Large intestine (tissue), 3 donors: ENCODE results near the gene FAM25G. TPM values are rescaled to one million over a fixed set of nuclear protein-coding genes. Genes with fewer than 3 reads are reported as not detected.

Experiments used
- DNase-seq, 2 donors: peaks; one replicate each; pipeline versions ENCODE4 v3.0.0 to v3.0.0-alpha.2; 2013
- H3K27ac ChIP-seq: one replicate; pipeline ENCODE4 v1.5.1; 2013; ENCODE audit warnings: low read length
- H3K27me3 ChIP-seq: 2 replicates; pipeline ENCODE4 v1.6.1; 2013; ENCODE audit warnings: low read length; ENCODE audit not compliant: control insufficient read depth, insufficient read depth
- H3K36me3 ChIP-seq: 2 replicates; pipeline ENCODE4 v1.6.1; 2013; ENCODE audit warnings: low read length; ENCODE audit not compliant: control insufficient read depth, insufficient read depth
- H3K4me1 ChIP-seq: one replicate; pipeline ENCODE4 v1.6.1; 2013; ENCODE audit warnings: low read length; ENCODE audit not compliant: control insufficient read depth, insufficient read depth
- H3K4me3 ChIP-seq: one replicate; pipeline ENCODE4 v1.5.1; 2013; ENCODE audit warnings: low read length
- H3K9me3 ChIP-seq: one replicate; pipeline ENCODE4 v1.6.1; 2013; ENCODE audit warnings: mild to moderate bottlenecking, low read depth, low read length, moderate library complexity; ENCODE audit not compliant: control insufficient read depth
- WGBS: methylation state at CpG from one replicate; pipeline ENCODE4 v1.1.5; 2013; ENCODE audit warnings: low lambda C conversion rate; ENCODE audit not compliant: insufficient coverage; 5-methylcytosine and 5-hydroxymethylcytosine counted together
- polyA plus RNA-seq: library from polyadenylated mRNA; unstranded; fragments of 120-200 nt; gene quantifications from one replicate; pipeline ENCODE4 v1.2.1, GENCODE V29; 2013

Gene FAM25G
- polyA plus RNA-seq, 1 donor: not detected

DNA sequence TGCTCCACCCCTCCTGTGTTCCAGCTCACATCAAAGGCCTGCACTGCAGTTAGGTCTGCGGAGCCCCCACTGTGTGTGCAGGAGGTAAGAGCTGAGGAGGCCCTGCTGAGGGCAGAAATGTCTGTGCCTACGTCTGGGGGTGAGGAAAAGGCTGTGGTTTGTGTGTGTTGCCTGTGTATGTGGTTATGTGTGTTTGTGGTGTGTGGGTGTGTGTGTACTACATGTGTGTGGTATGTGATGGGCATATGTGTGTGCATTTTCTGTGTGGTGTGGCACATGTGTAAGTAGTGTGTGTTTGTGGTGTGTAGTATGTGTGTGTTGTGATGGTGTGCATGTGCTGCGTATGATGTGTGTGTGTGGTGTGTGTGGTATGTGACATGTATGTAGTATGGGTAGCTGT lies 43.8 kb downstream of the FAM25G start:
- Histone ChIP-seq H3K36me3 (no peaks in the 10 kb centered on the region), H3K27me3 (no peaks in the 10 kb centered on the region), H3K27ac (no peak overlapping the region), H3K4me3 (no peak overlapping the region), H3K4me1 (peaks cover 25% of the 10 kb centered on the region), H3K9me3 (peaks cover 23% of the 10 kb centered on the region)
- no CpG with 5 or more reads among the region's 3 CpGs for WGBS
- DNase-seq: no peak

DNA sequence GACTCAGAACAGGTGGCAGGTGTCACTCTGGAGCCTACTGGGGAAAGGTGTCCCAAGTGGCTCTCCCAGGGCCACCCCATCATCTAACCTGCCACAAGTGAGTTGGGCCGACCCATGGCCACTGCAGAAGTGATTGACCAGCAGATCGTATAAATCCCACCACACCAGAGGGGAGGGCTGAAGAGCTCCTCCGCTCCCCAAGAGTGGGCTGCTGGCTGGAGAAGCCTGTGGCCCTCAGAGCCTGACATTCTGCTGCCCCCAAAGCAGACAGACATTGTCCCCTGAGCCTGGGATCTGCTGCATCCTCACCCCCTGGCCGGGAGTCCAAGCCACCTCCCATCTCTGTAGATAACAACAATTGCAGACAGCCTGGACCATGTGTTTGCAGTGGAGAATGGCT lies 44.3 kb downstream of the FAM25G start:
- no peak overlapping the region for H3K27ac ChIP-seq
- peaks cover 20% of the 10 kb centered on the region for H3K4me1 ChIP-seq
- DNase-seq: no peak
- no CpG with 5 or more reads among the region's 4 CpGs for WGBS
- H3K9me3 ChIP-seq: peaks cover 23% of the 10 kb centered on the region
- H3K4me3 ChIP-seq: no peak overlapping the region
- H3K27me3 ChIP-seq: no peaks in the 10 kb centered on the region
- H3K36me3 ChIP-seq: no peaks in the 10 kb centered on the region

DNA sequence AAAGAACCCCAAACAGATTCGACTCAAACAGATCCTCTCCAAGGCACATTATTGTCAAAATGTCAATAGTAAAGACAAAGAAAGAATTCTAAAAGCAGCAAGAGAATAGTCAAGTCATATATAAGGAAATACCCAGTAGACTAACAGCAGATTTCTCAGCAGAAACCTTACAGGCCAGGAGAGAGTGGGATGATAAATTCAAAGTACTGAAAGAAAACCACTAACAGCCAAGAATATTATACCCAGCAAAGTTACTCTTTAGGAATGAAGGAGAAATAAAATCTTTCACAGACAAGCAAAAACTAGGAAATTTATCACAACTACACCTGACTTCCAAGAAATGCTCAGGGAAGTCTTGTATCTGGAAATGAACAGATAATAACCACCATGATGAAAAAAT lies 45.8 kb downstream of the FAM25G start:
- DNase-seq: no peak
- Histone ChIP-seq H3K9me3 (peaks cover 23% of the 10 kb centered on the region), H3K27ac (no peak overlapping the region), H3K36me3 (no peaks in the 10 kb centered on the region), H3K4me3 (no peak overlapping the region), H3K27me3 (no peaks in the 10 kb centered on the region), H3K4me1 (peaks cover 5% of the 10 kb centered on the region)
- WGBS: no CpG with 5 or more reads among the region's 1 CpG

DNA sequence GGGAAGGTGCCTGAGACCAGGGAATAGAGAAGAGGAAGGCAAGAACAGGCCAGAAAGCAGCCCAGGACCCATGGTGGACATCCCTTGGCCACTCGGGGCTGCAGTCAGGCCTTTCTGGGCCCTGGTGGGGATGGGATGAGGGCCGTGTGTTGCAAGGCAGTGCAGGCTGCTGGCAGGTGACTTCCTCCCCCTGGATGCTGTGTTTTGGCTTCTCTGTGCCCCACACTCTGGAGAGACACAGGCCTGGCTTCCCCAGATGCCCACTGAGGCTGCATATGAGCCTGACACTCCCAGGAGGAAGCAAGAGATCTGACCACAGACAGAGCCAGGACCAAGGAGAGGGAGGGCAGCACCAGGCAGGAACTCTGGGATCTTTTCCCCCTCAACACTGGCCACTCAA lies 47.5 kb downstream of the FAM25G start:
- H3K4me3 ChIP-seq: no peak overlapping the region
- no peaks in the 10 kb centered on the region for H3K36me3 ChIP-seq
- no CpG with 5 or more reads among the region's 2 CpGs for WGBS
- no peaks in the 10 kb centered on the region for H3K4me1 ChIP-seq
- H3K27ac ChIP-seq: no peak overlapping the region
- peaks cover 23% of the 10 kb centered on the region for H3K9me3 ChIP-seq
- DNase-seq: no peak
- H3K27me3 ChIP-seq: no peaks in the 10 kb centered on the region

DNA sequence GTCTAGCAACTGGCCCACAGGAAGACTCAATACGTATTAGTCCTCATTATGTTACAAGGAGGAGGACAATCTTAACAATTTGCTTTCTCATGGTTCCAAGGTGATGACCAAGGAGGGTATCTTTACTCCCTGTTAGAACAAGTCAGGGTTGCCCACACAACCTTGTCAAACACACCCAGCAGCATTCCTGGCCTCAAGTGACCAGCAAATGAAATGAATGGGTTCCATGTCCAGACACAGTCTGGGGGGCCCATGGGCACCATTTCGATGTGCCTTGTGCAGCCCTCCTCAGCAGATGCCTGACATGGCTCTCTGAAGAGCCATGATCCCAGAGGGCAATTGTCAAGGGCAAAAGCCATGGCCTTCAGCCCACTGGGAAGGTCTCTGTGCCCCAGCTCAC lies 48.4 kb downstream of the FAM25G start:
- Histone ChIP-seq H3K4me1 (no peaks in the 10 kb centered on the region), H3K27ac (no peak overlapping the region), H3K9me3 (peaks cover 23% of the 10 kb centered on the region), H3K4me3 (no peak overlapping the region), H3K36me3 (no peaks in the 10 kb centered on the region), H3K27me3 (no peaks in the 10 kb centered on the region)
- DNase-seq: no peak
- WGBS: no CpG with 5 or more reads among the region's 2 CpGs

DNA sequence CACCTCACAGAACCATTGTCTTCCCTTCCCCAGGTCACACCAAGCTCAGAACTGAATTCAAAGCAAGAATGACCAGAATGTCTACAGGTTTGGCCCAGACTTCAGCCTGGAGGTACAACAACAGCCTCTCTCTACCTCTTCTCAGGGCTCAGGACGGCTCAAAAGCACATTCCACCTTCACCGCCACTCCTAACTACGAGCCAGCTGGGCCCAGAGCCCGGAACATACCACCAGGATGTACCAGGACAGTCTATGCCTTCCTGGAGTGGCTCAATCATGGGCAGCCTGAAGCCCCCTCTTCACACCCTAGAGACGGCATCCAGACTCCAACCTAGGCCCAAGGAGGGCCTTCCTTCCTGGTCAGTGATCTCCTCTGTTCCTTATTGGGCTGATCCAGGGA lies 49.1 kb downstream of the FAM25G start:
- H3K27ac ChIP-seq: no peak overlapping the region
- H3K27me3 ChIP-seq: no peaks in the 10 kb centered on the region
- H3K4me1 ChIP-seq: no peaks in the 10 kb centered on the region
- no peaks in the 10 kb centered on the region for H3K36me3 ChIP-seq
- no peak for DNase-seq
- no CpG with 5 or more reads among the region's 5 CpGs for WGBS
- peaks cover 16% of the 10 kb centered on the region for H3K9me3 ChIP-seq
- H3K4me3 ChIP-seq: no peak overlapping the region

DNA sequence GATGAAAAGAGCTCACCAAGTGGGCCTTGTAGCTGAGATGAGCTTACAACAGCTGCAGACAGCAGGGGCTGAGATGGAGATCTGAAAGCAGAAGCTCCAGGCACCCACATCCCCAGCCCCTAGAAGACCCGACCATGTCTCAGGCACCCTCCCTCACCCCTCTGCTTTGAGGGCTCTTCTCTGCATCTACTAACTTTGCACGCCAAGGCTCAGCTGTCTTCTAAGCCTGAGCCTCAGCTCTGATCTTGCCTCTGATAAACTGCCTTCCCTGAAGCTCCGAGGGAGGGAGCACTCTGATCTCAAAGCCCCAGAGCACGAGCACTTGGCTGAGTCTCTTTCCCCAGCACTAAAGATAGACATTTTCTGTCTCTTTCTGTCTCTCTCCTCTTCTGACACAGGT lies 49.6 kb downstream of the FAM25G start:
- no peaks in the 10 kb centered on the region for H3K4me1 ChIP-seq
- no peak overlapping the region for H3K4me3 ChIP-seq
- DNase-seq: no peak
- WGBS: no CpG with 5 or more reads among the region's 4 CpGs
- H3K36me3 ChIP-seq: no peaks in the 10 kb centered on the region
- H3K9me3 ChIP-seq: peaks cover 15% of the 10 kb centered on the region
- no peaks in the 10 kb centered on the region for H3K27me3 ChIP-seq
- no peak overlapping the region for H3K27ac ChIP-seq

DNA sequence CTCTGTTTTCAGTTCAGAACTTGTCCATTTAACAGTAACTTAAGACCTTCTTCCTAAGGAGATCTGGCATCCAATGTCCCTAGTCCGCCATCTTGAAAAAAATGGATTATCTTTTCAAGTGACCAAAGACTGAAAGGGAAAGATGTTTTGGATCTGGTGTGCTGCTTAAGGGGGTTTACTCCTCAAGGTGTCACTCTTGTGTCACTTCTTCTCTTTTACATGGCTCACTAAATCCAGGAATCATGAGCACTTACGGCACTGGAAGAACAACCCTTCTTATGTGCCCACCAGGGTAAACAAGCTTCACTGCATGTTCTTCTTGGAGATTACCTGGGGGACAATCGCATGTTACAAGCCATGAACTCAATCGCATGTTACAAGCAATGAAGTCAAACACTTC lies 51.3 kb downstream of the FAM25G start:
- peaks cover 4% of the 10 kb centered on the region for H3K9me3 ChIP-seq
- H3K36me3 ChIP-seq: no peaks in the 10 kb centered on the region
- H3K4me1 ChIP-seq: no peaks in the 10 kb centered on the region
- no peak overlapping the region for H3K4me3 ChIP-seq
- DNase-seq: no peak
- H3K27ac ChIP-seq: no peak overlapping the region
- no peaks in the 10 kb centered on the region for H3K27me3 ChIP-seq
- 100% methylated on average over 1 of the region's 4 CpGs for WGBS

DNA sequence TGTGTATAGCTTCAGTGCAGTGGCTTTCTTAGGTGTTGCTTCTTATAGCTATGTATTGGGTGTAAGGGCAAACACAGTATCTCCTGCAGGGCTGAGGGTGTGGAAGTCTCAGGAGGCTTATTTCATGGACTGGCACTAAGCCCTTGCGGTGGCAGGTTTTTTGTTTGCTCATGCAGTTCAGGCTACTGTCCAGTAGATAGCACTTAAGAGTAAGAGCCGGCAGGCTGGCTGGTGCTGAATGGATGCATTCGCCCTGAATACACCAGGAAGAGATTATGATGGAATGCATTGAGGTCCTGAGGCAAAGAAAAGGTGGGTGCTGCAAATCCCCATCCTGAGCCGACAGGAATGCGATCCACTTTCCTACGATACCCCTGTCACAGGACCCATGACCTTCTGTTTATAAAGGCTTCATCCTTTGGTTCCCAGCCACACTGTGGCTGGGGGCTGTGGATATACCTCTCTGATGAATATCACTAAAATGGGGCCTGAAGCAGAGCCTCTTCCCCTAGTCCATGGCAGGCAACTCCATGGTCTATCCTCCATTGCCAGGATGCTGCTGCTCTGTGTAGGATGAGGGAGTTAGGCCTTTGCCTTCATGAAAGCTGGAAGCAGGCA lies 52.5 kb downstream of the FAM25G start:
- Histone ChIP-seq H3K4me1 (no peaks in the 10 kb centered on the region), H3K27ac (no peak overlapping the region), H3K4me3 (no peak overlapping the region), H3K9me3 (peaks cover under 1% of the 10 kb centered on the region), H3K27me3 (no peaks in the 10 kb centered on the region), H3K36me3 (no peaks in the 10 kb centered on the region)
- DNase-seq: peak; percentile 58 to 65
- 17% methylated on average over 2 of the region's 6 CpGs for WGBS
